ENCODE measurements around the gene WBP2.

- TF ChIP-seq EZH2 (IDR thresholded peaks at IDR 0.05; ENCODE audit: low read length, unreplicated experiment): no peak
- TF ChIP-seq CTCF (conservative IDR thresholded peaks at IDR 0.05; ENCODE audit: low read depth, low read length): no peak
- TF ChIP-seq EZH2phosphoT487 (IDR thresholded peaks at IDR 0.05; ENCODE audit: borderline replicate concordance, low read length): no peak
Observed at GRCh38 chr17:75808549-75808904, 46.6 kb downstream of the WBP2 start.
